HEK293T (cell line): ENCODE measurements around the gene TMEM204.

ENCODE experiments used
- ARNT ChIP-seq: fragments of 450-650 bp; IDR thresholded peaks from 2 replicates; pipeline ENCODE4 v1.6.1; 2017; ENCODE audit warnings: mild to moderate bottlenecking
- HDGF ChIP-seq: fragments of 450-650 bp; IDR thresholded peaks from 2 replicates; pipeline ENCODE4 v1.6.1; 2017; ENCODE audit warnings: antibody characterized with exemption, borderline replicate concordance
- ZNF384 ChIP-seq: fragments of 450-650 bp; IDR thresholded peaks from 2 replicates; pipeline ENCODE4 v1.6.1; 2016

DNA sequence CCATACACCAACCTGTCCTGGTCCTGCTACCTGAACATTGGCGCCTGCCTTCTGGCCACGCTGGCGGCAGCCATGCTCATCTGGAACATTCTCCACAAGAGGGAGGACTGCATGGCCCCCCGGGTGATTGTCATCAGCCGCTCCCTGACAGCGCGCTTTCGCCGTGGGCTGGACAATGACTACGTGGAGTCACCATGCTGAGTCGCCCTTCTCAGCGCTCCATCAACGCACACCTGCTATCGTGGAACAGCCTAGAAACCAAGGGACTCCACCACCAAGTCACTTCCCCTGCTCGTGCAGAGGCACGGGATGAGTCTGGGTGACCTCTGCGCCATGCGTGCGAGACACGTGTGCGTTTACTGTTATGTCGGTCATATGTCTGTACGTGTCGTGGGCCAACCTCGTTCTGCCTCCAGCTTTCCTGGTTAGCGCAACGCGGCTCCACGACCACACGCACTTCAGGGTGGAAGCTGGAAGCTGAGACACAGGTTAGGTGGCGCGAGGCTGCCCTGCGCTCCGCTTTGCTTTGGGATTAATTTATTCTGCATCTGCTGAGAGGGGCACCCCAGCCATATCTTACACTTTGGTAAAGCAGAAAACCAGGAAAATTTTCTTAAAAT lies 21.5 kb downstream of the TMEM204 start:
- TF ChIP-seq HDGF (no peak), ARNT (no peak), ZNF384 (no peak)
